WI38 (cell line): Measurements from ENCODE around the gene PPIH.

Source experiments
- H3K4me3 ChIP-seq: 2 replicates; pipeline ENCODE4 v1.5.1; 2011; ENCODE audit warnings: low read depth, mild to moderate bottlenecking, control low read depth, low read length
- TF ChIP-seq, protein P1 (sequence below): IDR thresholded peaks from 2 replicates; pipeline ENCODE4 v1.5.1; 2012; ENCODE audit warnings: low read depth, mild to moderate bottlenecking, control low read depth, low read length

PPIH gene

DNA sequence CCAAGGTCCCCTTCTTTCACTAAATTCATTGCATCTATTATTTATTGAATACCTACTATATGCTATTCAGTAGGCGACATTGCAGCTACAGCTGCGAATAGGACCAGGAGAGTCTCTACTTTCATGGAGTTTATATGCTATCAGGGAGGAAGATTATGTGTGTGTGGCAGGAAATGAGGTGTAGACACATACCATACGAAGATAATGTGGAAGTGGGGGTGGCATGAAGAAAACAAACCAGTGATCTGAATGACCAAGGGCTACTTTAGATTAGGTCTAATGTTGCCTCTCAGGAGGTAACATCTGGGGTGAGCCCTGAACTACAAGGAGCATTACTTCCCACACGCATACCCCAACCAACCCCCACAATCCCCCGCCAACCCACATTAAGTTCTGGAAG lies 1.0 kb upstream of the PPIH start:
- no peak overlapping the region for H3K4me3 ChIP-seq
- TF ChIP-seq, protein P1, sequence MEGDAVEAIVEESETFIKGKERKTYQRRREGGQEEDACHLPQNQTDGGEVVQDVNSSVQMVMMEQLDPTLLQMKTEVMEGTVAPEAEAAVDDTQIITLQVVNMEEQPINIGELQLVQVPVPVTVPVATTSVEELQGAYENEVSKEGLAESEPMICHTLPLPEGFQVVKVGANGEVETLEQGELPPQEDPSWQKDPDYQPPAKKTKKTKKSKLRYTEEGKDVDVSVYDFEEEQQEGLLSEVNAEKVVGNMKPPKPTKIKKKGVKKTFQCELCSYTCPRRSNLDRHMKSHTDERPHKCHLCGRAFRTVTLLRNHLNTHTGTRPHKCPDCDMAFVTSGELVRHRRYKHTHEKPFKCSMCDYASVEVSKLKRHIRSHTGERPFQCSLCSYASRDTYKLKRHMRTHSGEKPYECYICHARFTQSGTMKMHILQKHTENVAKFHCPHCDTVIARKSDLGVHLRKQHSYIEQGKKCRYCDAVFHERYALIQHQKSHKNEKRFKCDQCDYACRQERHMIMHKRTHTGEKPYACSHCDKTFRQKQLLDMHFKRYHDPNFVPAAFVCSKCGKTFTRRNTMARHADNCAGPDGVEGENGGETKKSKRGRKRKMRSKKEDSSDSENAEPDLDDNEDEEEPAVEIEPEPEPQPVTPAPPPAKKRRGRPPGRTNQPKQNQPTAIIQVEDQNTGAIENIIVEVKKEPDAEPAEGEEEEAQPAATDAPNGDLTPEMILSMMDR, result no peak

DNA sequence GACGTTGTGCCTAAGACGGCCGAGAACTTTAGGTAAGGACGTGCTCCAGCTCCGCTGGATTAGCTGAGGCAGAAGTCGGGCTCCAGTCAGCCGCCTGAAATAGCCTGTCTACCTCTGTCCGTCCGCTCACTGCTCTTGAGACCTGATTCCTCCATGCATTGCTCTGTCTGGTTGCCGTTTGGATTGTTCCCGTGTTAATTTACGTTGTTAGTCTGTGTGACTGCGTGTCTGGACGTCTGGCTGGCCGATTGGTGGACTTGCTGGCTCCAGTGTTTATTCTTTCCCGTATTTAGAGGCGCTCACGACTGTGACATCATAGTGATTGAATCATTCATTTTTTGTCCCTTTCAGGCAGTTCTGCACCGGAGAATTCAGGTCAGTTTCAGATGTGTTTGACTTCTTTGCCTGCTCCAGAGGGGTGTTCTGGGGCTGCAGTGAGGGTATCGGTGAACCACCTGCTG lies 684 bp downstream of the PPIH start:
- peak overlapping the region; percentile 80 for H3K4me3 ChIP-seq
- TF ChIP-seq, protein P1, result no peak

DNA sequence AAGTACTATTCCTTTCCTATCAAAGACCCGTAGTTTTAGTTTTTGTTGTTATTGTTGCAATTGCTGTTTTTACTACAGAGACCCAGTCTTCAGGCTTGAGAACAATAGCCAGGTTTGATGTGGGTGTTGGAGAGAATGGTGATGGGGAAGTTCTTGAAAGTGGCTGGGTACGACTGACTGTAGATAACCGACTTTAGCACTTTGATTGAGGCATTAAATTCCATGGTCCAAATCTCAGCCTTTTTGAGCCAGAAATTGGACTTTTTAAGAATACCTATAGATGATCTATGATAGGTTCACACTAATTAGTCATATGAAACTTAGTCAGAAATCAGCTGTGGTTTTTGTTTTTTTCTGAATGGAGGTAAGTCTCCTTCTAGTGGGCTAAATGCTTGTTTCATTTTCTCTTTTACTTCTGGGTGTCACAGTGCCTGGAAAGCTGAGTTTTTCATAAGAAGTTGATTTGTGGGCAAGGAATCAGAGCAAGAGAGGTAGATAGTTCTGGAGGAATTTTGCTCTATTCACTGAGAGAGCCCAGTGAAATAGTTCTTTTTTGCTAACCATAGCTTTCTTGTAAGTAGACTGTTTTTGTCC lies 2.8 kb downstream of the PPIH start:
- no peak overlapping the region for H3K4me3 ChIP-seq
- TF ChIP-seq, protein P1, result no peak

DNA sequence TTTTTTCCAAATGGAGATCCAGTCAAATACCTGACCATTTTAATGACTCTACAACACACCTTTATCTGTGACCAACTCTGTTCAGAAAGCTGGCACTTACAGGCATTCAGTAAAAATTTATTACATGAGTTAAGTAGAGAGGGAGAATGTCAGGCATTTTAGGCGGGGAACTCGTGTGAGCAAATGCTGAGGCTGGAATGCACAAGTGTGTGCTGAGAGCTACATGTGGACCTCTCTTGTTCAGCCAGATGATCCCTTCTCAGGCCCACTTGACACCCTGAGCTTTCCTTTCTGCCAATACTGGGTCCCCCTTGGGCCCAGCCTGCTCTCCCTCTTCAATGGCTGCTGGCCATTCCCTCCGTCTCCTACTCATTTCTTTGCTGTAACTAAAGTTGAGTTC lies 11.7 kb downstream of the PPIH start:
- TF ChIP-seq, protein P1, result no peak
- no peak overlapping the region for H3K4me3 ChIP-seq

- H3K4me3 ChIP-seq, result no peak overlapping the region
- TF ChIP-seq, protein P1, result no peak
Observed at GRCh38 chr1:42670425-42670824, 12.2 kb downstream of the PPIH start.

DNA sequence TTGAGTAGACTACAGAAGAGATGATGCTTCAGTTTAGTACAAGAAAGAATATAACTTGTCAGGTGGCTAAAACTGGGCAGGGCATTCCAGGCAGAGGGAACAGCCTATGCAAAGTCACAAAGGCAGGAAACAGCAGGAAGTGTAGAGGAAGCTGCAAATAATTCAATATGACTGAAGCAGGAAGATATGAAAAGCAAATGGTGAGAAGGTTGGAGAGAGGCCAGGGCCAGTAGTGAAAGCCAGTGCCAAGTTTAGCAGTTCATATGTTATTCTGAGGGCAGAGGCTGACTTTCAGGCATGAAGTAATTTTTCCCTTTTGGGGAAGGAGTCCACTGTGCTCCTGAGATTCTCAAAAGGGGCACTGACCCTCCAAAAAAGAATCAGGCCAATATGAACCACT lies 16.0 kb downstream of the PPIH start:
- TF ChIP-seq, protein P1, result no peak
- H3K4me3 ChIP-seq, result no peak overlapping the region

DNA sequence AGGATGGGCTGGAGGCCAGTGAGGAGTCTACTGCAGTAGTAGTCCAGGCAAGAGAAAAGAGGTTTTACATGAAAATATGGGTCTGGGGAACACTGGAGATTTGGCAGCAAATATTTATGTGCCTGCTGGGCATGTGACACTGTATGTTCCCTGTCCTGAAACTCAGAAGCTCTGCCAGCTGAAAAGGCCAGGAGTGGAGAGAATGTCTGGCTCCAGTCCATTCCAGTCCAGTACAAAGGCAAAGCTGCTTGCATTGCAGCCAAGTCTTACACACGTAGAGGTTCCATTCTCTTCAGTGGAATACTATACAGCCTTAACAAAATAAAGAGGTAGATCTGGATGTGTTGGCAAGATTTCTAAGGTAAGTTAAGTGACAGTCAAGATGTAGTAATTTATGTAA lies 16.5 kb downstream of the PPIH start:
- no peak overlapping the region for H3K4me3 ChIP-seq
- TF ChIP-seq, protein P1, result no peak
